Astrocyte (in vitro differentiated cells and primary cell): Measurements from ENCODE around the gene KIF20B. TPM values are rescaled to one million over a fixed set of nuclear protein-coding genes. Genes with fewer than 3 reads are reported as not detected.

ENCODE experiments used
- DNase-seq: peaks from one replicate; pipeline ENCODE4 v3.0.0-alpha.2; 2010; ENCODE audit warnings: low read depth
- FAIRE-seq: peaks from 2 replicates; lab custom pipeline; 2011; peaks lifted over from hg19 to GRCh38; lab: Jason Lieb, UNC
- H2AFZ ChIP-seq: 2 replicates; pipeline ENCODE4 v1.6.0; 2012; ENCODE audit warnings: low read depth, low read length, inconsistent platforms
- H3K27ac ChIP-seq: 2 replicates; pipeline ENCODE4 v1.5.1; 2011; ENCODE audit warnings: low read depth, low read length, inconsistent platforms
- H3K27me3 ChIP-seq: 2 replicates; pipeline ENCODE4 v1.6.0; 2011; ENCODE audit warnings: low read length, inconsistent platforms; ENCODE audit not compliant: insufficient read depth
- H3K36me3 ChIP-seq: 2 replicates; pipeline ENCODE4 v1.5.1; 2011; ENCODE audit warnings: low read length, inconsistent platforms; ENCODE audit not compliant: insufficient read depth
- H3K4me1 ChIP-seq: 2 replicates; pipeline ENCODE4 v1.5.1; 2011; ENCODE audit warnings: low read length, inconsistent platforms; ENCODE audit not compliant: insufficient read depth
- H3K4me2 ChIP-seq: 2 replicates; pipeline ENCODE4 v1.6.0; 2012; ENCODE audit warnings: low read length, inconsistent platforms
- H3K4me3 ChIP-seq: 2 replicates; pipeline ENCODE4 v1.5.1; 2011; ENCODE audit warnings: low read depth, mild to moderate bottlenecking, low read length, inconsistent platforms; ENCODE audit not compliant: insufficient read depth
- H3K79me2 ChIP-seq: 2 replicates; pipeline ENCODE4 v1.6.0; 2012; ENCODE audit warnings: mild to moderate bottlenecking, low read length, inconsistent platforms; ENCODE audit not compliant: insufficient read depth
- H3K9ac ChIP-seq: 2 replicates; pipeline ENCODE4 v1.6.0; 2012; ENCODE audit warnings: mild to moderate bottlenecking, low read length, inconsistent platforms
- H3K9me3 ChIP-seq: 2 replicates; pipeline ENCODE4 v1.5.1; 2012; ENCODE audit warnings: low read depth, mild to moderate bottlenecking, low read length, inconsistent platforms; ENCODE audit not compliant: insufficient read depth
- H4K20me1 ChIP-seq: 2 replicates; pipeline ENCODE4 v1.6.0; 2012; ENCODE audit warnings: low read length, inconsistent platforms; ENCODE audit not compliant: insufficient read depth
- H3K27ac Mint-ChIP-seq: one replicate; pipeline ENCODE4 v1.8.0; 2021; ENCODE audit warnings: mild to moderate bottlenecking, mixed read lengths; ENCODE audit not compliant: unreplicated experiment
- H3K27me3 Mint-ChIP-seq: one replicate; pipeline ENCODE4 v1.8.0; 2021; ENCODE audit warnings: low read depth, mixed read lengths; ENCODE audit not compliant: unreplicated experiment
- H3K36me3 Mint-ChIP-seq: one replicate; pipeline ENCODE4 v1.8.0; 2021; ENCODE audit warnings: low read depth, mixed read lengths; ENCODE audit not compliant: unreplicated experiment
- H3K4me1 Mint-ChIP-seq: one replicate; pipeline ENCODE4 v1.8.0; 2021; ENCODE audit warnings: low read depth, mixed read lengths; ENCODE audit not compliant: unreplicated experiment
- H3K4me3 Mint-ChIP-seq: one replicate; pipeline ENCODE4 v1.8.0; 2021; ENCODE audit warnings: mild to moderate bottlenecking, moderate library complexity, mixed read lengths; ENCODE audit not compliant: unreplicated experiment
- H3K9me3 Mint-ChIP-seq: one replicate; pipeline ENCODE4 v1.8.0; 2021; ENCODE audit warnings: mild to moderate bottlenecking, mixed read lengths; ENCODE audit not compliant: unreplicated experiment
- EZH2 ChIP-seq: IDR thresholded peaks from 2 replicates; pipeline ENCODE4 v1.6.1; 2012; ENCODE audit warnings: mild to moderate bottlenecking, low read length, inconsistent platforms; ENCODE audit not compliant: insufficient read depth
- total RNA-seq: library from RNA; stranded (reverse); gene quantifications from 2 replicates; pipeline ENCODE4 v1.2.1, GENCODE V29; 2021
- TF ChIP-seq, protein P1 (sequence below): IDR thresholded peaks from 2 replicates; pipeline ENCODE4 v1.5.1; 2011; ENCODE audit warnings: low read depth, mild to moderate bottlenecking, inconsistent platforms, low read length, moderate library complexity; ENCODE audit not compliant: insufficient read depth

KIF20B gene
- total RNA-seq, 1 donor from 2014 or later, result 7.1 TPM

DNA sequence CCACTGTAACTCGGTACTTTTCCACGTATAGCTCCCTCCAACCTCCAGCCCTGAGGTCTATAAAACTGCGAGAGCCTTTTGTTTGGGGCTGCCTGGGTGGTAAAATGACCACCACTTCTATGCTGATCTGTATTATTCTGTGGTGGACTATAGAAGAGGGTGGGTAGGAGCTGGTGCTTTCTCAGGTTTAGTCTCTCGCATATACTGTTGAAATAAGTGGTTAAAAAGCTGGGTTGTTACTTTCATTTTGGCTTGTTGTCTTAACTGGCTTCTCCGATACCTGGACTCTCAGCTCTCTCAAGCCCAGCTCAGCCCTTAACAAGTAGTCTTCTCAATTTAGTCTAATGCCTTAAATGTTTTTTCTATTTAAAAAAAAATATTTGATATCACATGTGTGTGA is 70.3 kb downstream of the KIF20B start:
- H3K79me2 ChIP-seq, result no peaks in the 10 kb centered on the region
- no peaks in the 10 kb centered on the region for H4K20me1 ChIP-seq
- H3K9ac ChIP-seq, result no peak overlapping the region
- Mint-ChIP-seq H3K27ac (no peak overlapping the region), H3K4me1 (peaks cover 1% of the 10 kb centered on the region), H3K27me3 (no peaks in the 10 kb centered on the region), H3K36me3 (peaks cover 2% of the 10 kb centered on the region), H3K9me3 (peaks cover 4% of the 10 kb centered on the region), H3K4me3 (no peak overlapping the region)
- H3K27ac ChIP-seq, result no peak overlapping the region
- H3K4me2 ChIP-seq, result no peak overlapping the region
- no peak for DNase-seq
- no peaks in the 10 kb centered on the region for H3K9me3 ChIP-seq
- FAIRE-seq, result no peak
- TF ChIP-seq, protein P1, sequence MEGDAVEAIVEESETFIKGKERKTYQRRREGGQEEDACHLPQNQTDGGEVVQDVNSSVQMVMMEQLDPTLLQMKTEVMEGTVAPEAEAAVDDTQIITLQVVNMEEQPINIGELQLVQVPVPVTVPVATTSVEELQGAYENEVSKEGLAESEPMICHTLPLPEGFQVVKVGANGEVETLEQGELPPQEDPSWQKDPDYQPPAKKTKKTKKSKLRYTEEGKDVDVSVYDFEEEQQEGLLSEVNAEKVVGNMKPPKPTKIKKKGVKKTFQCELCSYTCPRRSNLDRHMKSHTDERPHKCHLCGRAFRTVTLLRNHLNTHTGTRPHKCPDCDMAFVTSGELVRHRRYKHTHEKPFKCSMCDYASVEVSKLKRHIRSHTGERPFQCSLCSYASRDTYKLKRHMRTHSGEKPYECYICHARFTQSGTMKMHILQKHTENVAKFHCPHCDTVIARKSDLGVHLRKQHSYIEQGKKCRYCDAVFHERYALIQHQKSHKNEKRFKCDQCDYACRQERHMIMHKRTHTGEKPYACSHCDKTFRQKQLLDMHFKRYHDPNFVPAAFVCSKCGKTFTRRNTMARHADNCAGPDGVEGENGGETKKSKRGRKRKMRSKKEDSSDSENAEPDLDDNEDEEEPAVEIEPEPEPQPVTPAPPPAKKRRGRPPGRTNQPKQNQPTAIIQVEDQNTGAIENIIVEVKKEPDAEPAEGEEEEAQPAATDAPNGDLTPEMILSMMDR, result no peak
- TF ChIP-seq EZH2, result no peak
- no peak overlapping the region for H3K4me3 ChIP-seq
- H3K36me3 ChIP-seq, result peaks cover 20% of the 10 kb centered on the region
- H3K4me1 ChIP-seq, result no peaks in the 10 kb centered on the region
- no peak overlapping the region for H2AFZ ChIP-seq
- H3K27me3 ChIP-seq, result no peaks in the 10 kb centered on the region

GRCh38 chr10:89773081-89773480 is 71.7 kb downstream of the KIF20B start:
- H3K36me3 Mint-ChIP-seq, result peaks cover 2% of the 10 kb centered on the region
- Histone ChIP-seq H3K9me3 (no peaks in the 10 kb centered on the region), H3K4me2 (no peak overlapping the region), H3K79me2 (no peaks in the 10 kb centered on the region), H3K27me3 (no peaks in the 10 kb centered on the region), H3K27ac (no peak overlapping the region), H3K4me3 (no peak overlapping the region), H3K4me1 (no peaks in the 10 kb centered on the region), H2AFZ (no peak overlapping the region), H3K36me3 (peaks cover 16% of the 10 kb centered on the region), H4K20me1 (no peaks in the 10 kb centered on the region), H3K9ac (no peak overlapping the region)
- H3K9me3 Mint-ChIP-seq, result peaks cover 4% of the 10 kb centered on the region
- H3K4me3 Mint-ChIP-seq, result no peak overlapping the region
- no peak overlapping the region for H3K27ac Mint-ChIP-seq
- FAIRE-seq (no peak), DNase-seq (no peak)
- no peak for TF ChIP-seq EZH2
- TF ChIP-seq, protein P1, result no peak
- no peaks in the 10 kb centered on the region for H3K27me3 Mint-ChIP-seq
- peaks cover 1% of the 10 kb centered on the region for H3K4me1 Mint-ChIP-seq

DNA sequence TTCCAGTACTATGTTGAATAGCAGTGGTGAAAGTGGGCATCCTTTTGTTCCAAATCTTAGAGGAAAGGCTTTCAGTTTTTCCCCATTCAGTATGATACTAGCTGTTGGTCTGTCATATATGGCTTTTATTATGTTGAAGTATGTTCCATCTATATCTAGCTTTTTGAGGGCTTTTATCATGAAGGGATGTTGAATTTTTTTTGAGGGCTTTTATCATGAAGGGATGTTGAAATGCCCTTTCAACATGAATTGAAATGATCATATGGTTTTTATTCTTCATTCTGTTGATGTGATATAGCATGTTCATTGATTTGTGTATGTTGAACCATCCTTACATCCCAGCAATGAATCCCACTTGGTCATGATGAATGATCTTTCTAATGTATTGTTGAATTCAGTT is 75.3 kb downstream of the KIF20B start:
- no peak overlapping the region for H2AFZ ChIP-seq
- no peak overlapping the region for H3K4me3 ChIP-seq
- Mint-ChIP-seq H3K4me1 (peaks cover 1% of the 10 kb centered on the region), H3K27me3 (no peaks in the 10 kb centered on the region), H3K27ac (no peak overlapping the region), H3K36me3 (peaks cover 4% of the 10 kb centered on the region), H3K9me3 (peaks cover 4% of the 10 kb centered on the region), H3K4me3 (no peak overlapping the region)
- no peak for DNase-seq
- no peak overlapping the region for H3K9ac ChIP-seq
- no peak for FAIRE-seq
- H3K27ac ChIP-seq, result no peak overlapping the region
- no peaks in the 10 kb centered on the region for H3K27me3 ChIP-seq
- no peaks in the 10 kb centered on the region for H4K20me1 ChIP-seq
- H3K36me3 ChIP-seq, result no peaks in the 10 kb centered on the region
- H3K4me1 ChIP-seq, result no peaks in the 10 kb centered on the region
- no peaks in the 10 kb centered on the region for H3K9me3 ChIP-seq
- no peak for TF ChIP-seq EZH2
- TF ChIP-seq, protein P1, result no peak
- H3K79me2 ChIP-seq, result no peaks in the 10 kb centered on the region
- no peak overlapping the region for H3K4me2 ChIP-seq
